Endothelial cell of umbilical vein (primary cell): ENCODE measurements around the gene LHX5. TPM values are rescaled to one million over a fixed set of nuclear protein-coding genes. Genes with fewer than 3 reads are reported as not detected.

Experiments
- BruUV-seq: library from RNA; stranded (reverse); fragments of 400-500 nt; replicated peaks from 2 replicates; lab custom pipeline; 2021; lab: Mats Ljungman, UMichigan
- CTCF ChIA-PET: fragments of 300-600, 350-600 bp; sonication (Branson Sonifier 250); formaldehyde crosslinking; loops from one replicate; lab custom pipeline; 2021; ENCODE audit warnings: antibody characterized with exemption, inconsistent platforms; lab: Charles Lee
- POLR2A ChIA-PET: fragments of 300-600, 350-600 bp; sonication (Branson Sonifier 250); formaldehyde crosslinking; loops from one replicate; lab custom pipeline; 2021; ENCODE audit warnings: antibody characterized with exemption, inconsistent platforms; lab: Charles Lee
- DNase-seq: peaks from one replicate; pipeline ENCODE4 v3.0.0-alpha.2; 2011; ENCODE audit warnings: low read depth, low spot score
- FAIRE-seq: peaks from 2 replicates; lab custom pipeline; 2011; peaks lifted over from hg19 to GRCh38; lab: Jason Lieb, UNC
- H2AFZ ChIP-seq: 2 replicates; pipeline ENCODE4 v1.6.0; 2012; ENCODE audit warnings: low read depth, low read length, control low read depth, inconsistent platforms
- H3K27ac ChIP-seq: 2 replicates; pipeline ENCODE4 v1.5.1; 2011; ENCODE audit warnings: low read depth, mild to moderate bottlenecking, control low read depth, low read length, moderate library complexity; ENCODE audit not compliant: insufficient read depth
- H3K27me3 ChIP-seq, 2 experiments: 2 replicates each; pipeline versions ENCODE4 v1.6.0 to v1.6.1; 2011; ENCODE audit warnings: low read length in 2 of 2, mixed read lengths in 1 of 2; ENCODE audit not compliant: control insufficient read depth in 2 of 2, insufficient read depth in 2 of 2
- H3K36me3 ChIP-seq, 2 experiments: 2 replicates in 1 of 2; 3 replicates in 1 of 2; pipeline ENCODE4 v1.5.1; 2011; ENCODE audit warnings: low read length in 2 of 2, mild to moderate bottlenecking in 1 of 2, moderate library complexity in 1 of 2; ENCODE audit not compliant: control insufficient read depth in 2 of 2, insufficient read depth in 2 of 2; ENCODE audit errors: extremely low read depth in 1 of 2
- H3K4me1 ChIP-seq: 3 replicates; pipeline ENCODE4 v1.5.1; 2011; ENCODE audit warnings: mild to moderate bottlenecking, low read length; ENCODE audit not compliant: control insufficient read depth, insufficient read depth; ENCODE audit errors: extremely low read depth
- H3K4me2 ChIP-seq: 2 replicates; pipeline ENCODE4 v1.6.1; 2011; ENCODE audit warnings: low read length, control low read depth, mixed read lengths; ENCODE audit not compliant: insufficient read depth
- H3K4me3 ChIP-seq, 3 experiments: fragments of 200-600 bp in 1 of 3; sonication (generic), shearing (Covaris generic) in 1 of 3; replicated peaks in 1 of 3; 2 replicates each; pipeline ENCODE4 v1.5.1; 2011 to 2016; ENCODE audit warnings: control low read depth in 3 of 3, low read length in 3 of 3, mild to moderate bottlenecking in 2 of 3, inconsistent platforms in 1 of 3, low read depth in 1 of 3, moderate library complexity in 1 of 3; ENCODE audit not compliant: insufficient read depth in 1 of 3
- H3K79me2 ChIP-seq: 2 replicates; pipeline ENCODE4 v1.6.0; 2012; ENCODE audit warnings: low read length, inconsistent platforms; ENCODE audit not compliant: control insufficient read depth, insufficient read depth
- H3K9ac ChIP-seq: replicated peaks from 2 replicates; pipeline ENCODE3; 2011; ENCODE audit warnings: low read length, control low read depth; ENCODE audit not compliant: insufficient read depth; ENCODE audit errors: extremely low read depth
- H3K9me1 ChIP-seq: replicated peaks from 3 replicates; pipeline ENCODE4 v1.6.0; 2011; ENCODE audit warnings: mild to moderate bottlenecking, low read length; ENCODE audit not compliant: control insufficient read depth, insufficient read depth; ENCODE audit errors: extremely low read depth
- H3K9me3 ChIP-seq: replicated peaks from 2 replicates; pipeline ENCODE4 v1.5.1; 2012; ENCODE audit warnings: low read length, inconsistent platforms; ENCODE audit not compliant: control insufficient read depth, insufficient read depth
- H4K20me1 ChIP-seq: replicated peaks from 2 replicates; pipeline ENCODE3; 2011; ENCODE audit warnings: mild to moderate bottlenecking, low read length; ENCODE audit not compliant: control insufficient read depth, insufficient read depth; ENCODE audit errors: extremely low read depth
- EZH2 ChIP-seq: IDR thresholded peaks from 2 replicates; pipeline ENCODE4 v1.6.1; 2012; ENCODE audit warnings: borderline replicate concordance, low read depth, mild to moderate bottlenecking, moderate library complexity, low read length, inconsistent platforms; ENCODE audit not compliant: severe bottlenecking
- FOS ChIP-seq: IDR thresholded peaks from 2 replicates; pipeline ENCODE4 v1.6.1; 2011; ENCODE audit warnings: mild to moderate bottlenecking, low read length, moderate library complexity, borderline replicate concordance; ENCODE audit not compliant: insufficient read depth
- GATA2 ChIP-seq: IDR thresholded peaks from 2 replicates; pipeline ENCODE4 v1.7.0; 2011; ENCODE audit warnings: low read depth, mild to moderate bottlenecking, moderate library complexity, mixed read lengths, low read length; ENCODE audit not compliant: insufficient read length, insufficient read depth
- JUN ChIP-seq: IDR thresholded peaks from 2 replicates; pipeline ENCODE4 v1.6.1; 2011; ENCODE audit warnings: borderline replicate concordance, low read depth; ENCODE audit not compliant: insufficient read length, insufficient read depth
- MAX ChIP-seq: IDR thresholded peaks from 2 replicates; pipeline ENCODE4 v1.6.1; 2011; ENCODE audit not compliant: insufficient read depth, insufficient read length
- MYC ChIP-seq: IDR thresholded peaks from one replicate; pipeline ENCODE4 v1.6.1; 2011; ENCODE audit warnings: mild to moderate bottlenecking, low read depth, low read length
- POLR2A ChIP-seq: IDR thresholded peaks from 2 replicates; pipeline ENCODE4 v1.6.1; 2012; ENCODE audit warnings: low read depth, mild to moderate bottlenecking, control low read depth, low read length
- POLR2AphosphoS5 ChIP-seq: IDR thresholded peaks from 2 replicates; pipeline ENCODE4 v1.6.1; 2012; ENCODE audit warnings: low read depth, mild to moderate bottlenecking, control low read depth, low read length, moderate library complexity; ENCODE audit not compliant: insufficient read depth
- dilution Hi-C: fragments of 300-500 bp; cut with MboI; formaldehyde crosslinking; loops from one replicate; pipeline ENCODE4 v1.15.0; 2019; ENCODE audit warnings: low sequenced_read_pairs; ENCODE audit not compliant: extremely low pct_ligation_motif_present
- intact Hi-C: fragments of 100-400 bp; cut with micrococcal nuclease; formaldehyde crosslinking; loops from one replicate; pipeline ENCODE4 v1.10.0; 2022
- polyA plus RNA-seq, 4 experiments: library from polyadenylated mRNA; depleted of rRNA in 3 of 4; stranded (reverse) in 3 of 4; unstranded in 1 of 4; fragments of >200 nt; gene quantifications; 2 replicates each; pipeline versions ENCODE4 v1.2.1 to v1.2.3, GENCODE V29; 2011 to 2012; ENCODE audit warnings: missing spikeins in 1 of 4
- total RNA-seq: library from RNA; stranded (reverse); gene quantifications from 2 replicates; pipeline ENCODE4 v1.2.3, GENCODE V29; 2021
- TF ChIP-seq, protein P1 (sequence below), 2 donors: IDR thresholded peaks; 1 replicate in 1 of 2; 2 replicates in 1 of 2; pipeline ENCODE4 v1.5.1; 2011; ENCODE audit warnings: low read length in 2 of 2, mild to moderate bottlenecking in 2 of 2, moderate library complexity in 2 of 2, control low read depth in 1 of 2, inconsistent platforms in 1 of 2, low read depth in 1 of 2; ENCODE audit not compliant: insufficient read depth in 1 of 2; ENCODE audit errors: extremely low read depth in 1 of 2

Gene LHX5
- total and polyA plus RNA-seq, 2 donors (not counting 3 experiments of a cell fraction or from before 2014, with no cell fraction given), result not detected

- dilution Hi-C loops (no loop called here), intact Hi-C loops (no loop called here)
- no peak overlapping the region for H3K27ac ChIP-seq
- CTCF ChIA-PET, result interaction anchor here (1.0 to 2.0 kb wide), 2 partner anchors 11 to 12 kb away, joined by 3 to 14 read pairs; no protein-coding TSS in a partner anchor
- DNase-seq (no peak), FAIRE-seq (no peak)
- no peak for TF ChIP-seq MYC
- no peak for TF ChIP-seq POLR2A
- TF ChIP-seq POLR2AphosphoS5, result no peak
- TF ChIP-seq GATA2, result no peak
- no peak for TF ChIP-seq JUN
- TF ChIP-seq MAX, result no peak
- no peak for TF ChIP-seq FOS
- TF ChIP-seq EZH2, result no peak
- TF ChIP-seq, protein P1, sequence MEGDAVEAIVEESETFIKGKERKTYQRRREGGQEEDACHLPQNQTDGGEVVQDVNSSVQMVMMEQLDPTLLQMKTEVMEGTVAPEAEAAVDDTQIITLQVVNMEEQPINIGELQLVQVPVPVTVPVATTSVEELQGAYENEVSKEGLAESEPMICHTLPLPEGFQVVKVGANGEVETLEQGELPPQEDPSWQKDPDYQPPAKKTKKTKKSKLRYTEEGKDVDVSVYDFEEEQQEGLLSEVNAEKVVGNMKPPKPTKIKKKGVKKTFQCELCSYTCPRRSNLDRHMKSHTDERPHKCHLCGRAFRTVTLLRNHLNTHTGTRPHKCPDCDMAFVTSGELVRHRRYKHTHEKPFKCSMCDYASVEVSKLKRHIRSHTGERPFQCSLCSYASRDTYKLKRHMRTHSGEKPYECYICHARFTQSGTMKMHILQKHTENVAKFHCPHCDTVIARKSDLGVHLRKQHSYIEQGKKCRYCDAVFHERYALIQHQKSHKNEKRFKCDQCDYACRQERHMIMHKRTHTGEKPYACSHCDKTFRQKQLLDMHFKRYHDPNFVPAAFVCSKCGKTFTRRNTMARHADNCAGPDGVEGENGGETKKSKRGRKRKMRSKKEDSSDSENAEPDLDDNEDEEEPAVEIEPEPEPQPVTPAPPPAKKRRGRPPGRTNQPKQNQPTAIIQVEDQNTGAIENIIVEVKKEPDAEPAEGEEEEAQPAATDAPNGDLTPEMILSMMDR (IDR thresholded peaks at IDR 0.05; ENCODE audit: extremely low read depth in 1 of 2, insufficient read depth in 1 of 2, low read depth in 1 of 2, low read length in 2 of 2), result no peak
- no TSS peak for BruUV-seq
- no peaks in the 10 kb centered on the region for H3K36me3 ChIP-seq
- H2AFZ ChIP-seq, result no peak overlapping the region
- no peaks in the 10 kb centered on the region for H3K9me1 ChIP-seq
- no peaks in the 10 kb centered on the region for H3K9me3 ChIP-seq
- no peak overlapping the region for H3K4me3 ChIP-seq
- no peak overlapping the region for H3K4me2 ChIP-seq
- H3K9ac ChIP-seq, result no peak overlapping the region
- no peaks in the 10 kb centered on the region for H3K4me1 ChIP-seq
- H3K27me3 ChIP-seq, result no peaks in the 10 kb centered on the region
- H4K20me1 ChIP-seq, result no peaks in the 10 kb centered on the region
- H3K79me2 ChIP-seq, result no peaks in the 10 kb centered on the region
- POLR2A ChIA-PET, result interaction anchor here (1.0 kb wide), 1 partner anchor 279 kb away, joined by 6 read pairs; no protein-coding TSS in a partner anchor
Observed at GRCh38 chr12:113413488-113413939, 58.2 kb downstream of the LHX5 start.

Other genes with a start within 250 kb of the LHX5 start
- gene SLC8B1, start 136.8 kb downstream of the LHX5 start, total RNA-seq, result 28.4 and 29.9 TPM in 2 replicates
- gene SLC8B1, start 136.8 kb downstream of the LHX5 start, polyA plus RNA-seq, result 45.4 and 50.6 TPM in 2 replicates
- 44.8 and 46.8 TPM in 2 replicates for gene PLBD2, start 113.3 kb downstream of the LHX5 start, total RNA-seq
- gene PLBD2, start 113.3 kb downstream of the LHX5 start, polyA plus RNA-seq, result 20.3 and 24.4 TPM in 2 replicates
- not detected in 2 replicates for gene SDS, start 68.0 kb downstream of the LHX5 start, total RNA-seq
- not detected in 2 replicates for gene SDS, start 68.0 kb downstream of the LHX5 start, polyA plus RNA-seq
- gene SDSL, start 49.5 kb downstream of the LHX5 start, total RNA-seq, result 3.7 and 5.7 TPM in 2 replicates
- gene SDSL, start 49.5 kb downstream of the LHX5 start, polyA plus RNA-seq, result 15.5 and 16.9 TPM in 2 replicates